ENCODE results near the gene PITPNM3. TPM values are rescaled to one million over a fixed set of nuclear protein-coding genes. Genes with fewer than 3 reads are reported as not detected.

Gene PITPNM3
- total RNA-seq, 2 donors from 2014 or later, result 0.70 to 0.81 TPM

GRCh38 chr17:6506679-6507231 is 49.6 kb downstream of the PITPNM3 start:
- H3K4me1 Mint-ChIP-seq (ENCODE audit: low read depth), result no peaks in the 10 kb centered on the region
- DNase-seq (no peak), ATAC-seq (replicated peaks in 1 of 2) (no peak)
- no peak overlapping the region for H3K27ac Mint-ChIP-seq
- H3K27me3 Mint-ChIP-seq (ENCODE audit: low read depth), result no peaks in the 10 kb centered on the region
- H3K36me3 Mint-ChIP-seq (ENCODE audit: insufficient read depth in 2 of 2), result no peaks in the 10 kb centered on the region
- H3K9me3 Mint-ChIP-seq, result no peaks in the 10 kb centered on the region
- no peak overlapping the region for H3K4me3 Mint-ChIP-seq

- H3K27me3 Mint-ChIP-seq (ENCODE audit: low read depth), result no peaks in the 10 kb centered on the region
- H3K4me1 Mint-ChIP-seq (ENCODE audit: low read depth), result no peaks in the 10 kb centered on the region
- ATAC-seq (replicated peaks in 1 of 2) (no peak), DNase-seq (no peak)
- H3K27ac Mint-ChIP-seq, result no peak overlapping the region
- no peak overlapping the region for H3K4me3 Mint-ChIP-seq
- no peaks in the 10 kb centered on the region for H3K36me3 Mint-ChIP-seq (ENCODE audit: insufficient read depth in 2 of 2)
- H3K9me3 Mint-ChIP-seq, result no peaks in the 10 kb centered on the region
These were observed 50.8 kb downstream of the PITPNM3 start for GRCh38 chr17:6505425-6506142.

- H3K36me3 Mint-ChIP-seq (ENCODE audit: insufficient read depth in 2 of 2), result no peaks in the 10 kb centered on the region
- no peak overlapping the region for H3K27ac Mint-ChIP-seq
- H3K4me3 Mint-ChIP-seq, result no peak overlapping the region
- H3K27me3 Mint-ChIP-seq (ENCODE audit: low read depth), result no peaks in the 10 kb centered on the region
- no peaks in the 10 kb centered on the region for H3K4me1 Mint-ChIP-seq (ENCODE audit: low read depth)
- H3K9me3 Mint-ChIP-seq, result no peaks in the 10 kb centered on the region
- no peak for ATAC-seq (replicated peaks in 1 of 2)
- DNase-seq, result no peak
These were observed 52.6 kb downstream of the PITPNM3 start for GRCh38 chr17:6503641-6504195.

GRCh38 chr17:6502871-6503509 is 53.4 kb downstream of the PITPNM3 start:
- no peak overlapping the region for H3K27ac Mint-ChIP-seq
- DNase-seq, result no peak
- H3K9me3 Mint-ChIP-seq, result no peaks in the 10 kb centered on the region
- H3K4me1 Mint-ChIP-seq (ENCODE audit: low read depth), result no peaks in the 10 kb centered on the region
- no peaks in the 10 kb centered on the region for H3K36me3 Mint-ChIP-seq (ENCODE audit: insufficient read depth in 2 of 2)
- no peak for ATAC-seq (replicated peaks in 1 of 2)
- no peaks in the 10 kb centered on the region for H3K27me3 Mint-ChIP-seq (ENCODE audit: low read depth)
- H3K4me3 Mint-ChIP-seq, result no peak overlapping the region

- Mint-ChIP-seq H3K27me3 (ENCODE audit: low read depth) (no peaks in the 10 kb centered on the region), H3K9me3 (no peaks in the 10 kb centered on the region), H3K36me3 (ENCODE audit: insufficient read depth in 2 of 2) (no peaks in the 10 kb centered on the region), H3K4me3 (no peak overlapping the region), H3K4me1 (ENCODE audit: low read depth) (no peaks in the 10 kb centered on the region), H3K27ac (no peak overlapping the region)
- no peak for DNase-seq
- no peak for ATAC-seq (replicated peaks in 1 of 2)
These were observed 54.2 kb downstream of the PITPNM3 start for GRCh38 chr17:6502142-6502541.

- Mint-ChIP-seq H3K4me1 (ENCODE audit: low read depth) (peaks cover 5% of the 10 kb centered on the region), H3K9me3 (no peaks in the 10 kb centered on the region), H3K27me3 (ENCODE audit: low read depth) (no peaks in the 10 kb centered on the region), H3K4me3 (no peak overlapping the region), H3K36me3 (ENCODE audit: insufficient read depth in 2 of 2) (no peaks in the 10 kb centered on the region), H3K27ac (no peak overlapping the region)
- ATAC-seq (replicated peaks in 1 of 2), result no peak
- no peak for DNase-seq
These were observed 55.0 kb downstream of the PITPNM3 start for GRCh38 chr17:6501359-6501758.

- Mint-ChIP-seq H3K4me1 (ENCODE audit: low read depth) (peaks cover 20% of the 10 kb centered on the region), H3K9me3 (no peaks in the 10 kb centered on the region), H3K36me3 (ENCODE audit: insufficient read depth in 2 of 2) (no peaks in the 10 kb centered on the region), H3K27ac (no peak overlapping the region), H3K4me3 (no peak overlapping the region), H3K27me3 (ENCODE audit: low read depth) (no peaks in the 10 kb centered on the region)
- ATAC-seq (replicated peaks in 1 of 2), result no peak
- no peak for DNase-seq
These were observed 57.3 kb downstream of the PITPNM3 start for GRCh38 chr17:6498901-6499540.

- no peak for DNase-seq
- H3K4me3 Mint-ChIP-seq, result no peak overlapping the region
- H3K27ac Mint-ChIP-seq, result no peak overlapping the region
- ATAC-seq (replicated peaks in 1 of 2), result no peak
- no peaks in the 10 kb centered on the region for H3K9me3 Mint-ChIP-seq
- H3K4me1 Mint-ChIP-seq (ENCODE audit: low read depth), result peaks cover 20% of the 10 kb centered on the region
- H3K36me3 Mint-ChIP-seq (ENCODE audit: insufficient read depth in 2 of 2), result no peaks in the 10 kb centered on the region
- no peaks in the 10 kb centered on the region for H3K27me3 Mint-ChIP-seq (ENCODE audit: low read depth)
These were observed 58.0 kb downstream of the PITPNM3 start for GRCh38 chr17:6498356-6498755.

GRCh38 chr17:6497496-6498221 is 58.7 kb downstream of the PITPNM3 start:
- no peak for ATAC-seq (replicated peaks in 1 of 2)

GRCh38 chr17:6496640-6497441 is 59.5 kb downstream of the PITPNM3 start:
- peak overlapping the region; percentile 43 for H3K27ac Mint-ChIP-seq
- peak overlapping the region; percentile 5 to 68 for H3K4me3 Mint-ChIP-seq
- ATAC-seq (replicated peaks in 1 of 2) (no peak), DNase-seq (no peak)
- no peaks in the 10 kb centered on the region for H3K9me3 Mint-ChIP-seq
- H3K27me3 Mint-ChIP-seq (ENCODE audit: low read depth), result no peaks in the 10 kb centered on the region
- peaks cover 20% of the 10 kb centered on the region for H3K4me1 Mint-ChIP-seq (ENCODE audit: low read depth)
- H3K36me3 Mint-ChIP-seq (ENCODE audit: insufficient read depth in 2 of 2), result no peaks in the 10 kb centered on the region

More at GRCh38 chr17:6497496-6498221, 58.7 kb downstream of the PITPNM3 start:
- Mint-ChIP-seq H3K36me3 (ENCODE audit: insufficient read depth in 2 of 2) (no peaks in the 10 kb centered on the region), H3K27me3 (ENCODE audit: low read depth) (no peaks in the 10 kb centered on the region), H3K9me3 (no peaks in the 10 kb centered on the region), H3K27ac (no peak overlapping the region), H3K4me3 (no peak overlapping the region), H3K4me1 (ENCODE audit: low read depth) (peaks cover 20% of the 10 kb centered on the region)
- DNase-seq, result no peak

- ATAC-seq (replicated peaks in 1 of 2) (peak; percentile 40 to 69), DNase-seq (peak in 1 of 2 donors; percentile 19)
- H3K27ac Mint-ChIP-seq, result no peak overlapping the region
- H3K9me3 Mint-ChIP-seq, result no peaks in the 10 kb centered on the region
- no peaks in the 10 kb centered on the region for H3K36me3 Mint-ChIP-seq (ENCODE audit: insufficient read depth in 2 of 2)
- peak overlapping the region; percentile 5 to 68 for H3K4me3 Mint-ChIP-seq
- H3K27me3 Mint-ChIP-seq (ENCODE audit: low read depth), result no peaks in the 10 kb centered on the region
- H3K4me1 Mint-ChIP-seq (ENCODE audit: low read depth), result peaks cover 20% of the 10 kb centered on the region
These were observed 60.3 kb downstream of the PITPNM3 start for GRCh38 chr17:6496116-6496481.

- H3K27ac Mint-ChIP-seq, result no peak overlapping the region
- no peaks in the 10 kb centered on the region for H3K36me3 Mint-ChIP-seq (ENCODE audit: insufficient read depth in 2 of 2)
- peaks cover 20% of the 10 kb centered on the region for H3K4me1 Mint-ChIP-seq (ENCODE audit: low read depth)
- ATAC-seq (replicated peaks in 1 of 2) (peak in 1 of 2 donors; percentile 28), DNase-seq (no peak)
- H3K4me3 Mint-ChIP-seq, result peak overlapping the region; percentile 5 to 68
- no peaks in the 10 kb centered on the region for H3K9me3 Mint-ChIP-seq
- H3K27me3 Mint-ChIP-seq (ENCODE audit: low read depth), result no peaks in the 10 kb centered on the region
These were observed 60.8 kb downstream of the PITPNM3 start for GRCh38 chr17:6495450-6496115.

Data from activated T-cell treated with anti-CD3 and anti-CD28 coated beads, Interleukin-2, amount 50 U/mL, for 72 hours (primary cell).